MM.1S (cell line): ENCODE data around the gene HMGN3.

Source experiments
- DNase-seq: peaks from one replicate; pipeline ENCODE4 v3.0.0-alpha.2; 2015
- H2AFZ ChIP-seq: fragments of 300-600 bp; sonication (generic); 2 replicates; pipeline ENCODE4 v1.6.0; 2016; ENCODE audit warnings: antibody characterized with exemption, low read length
- H3F3A ChIP-seq: fragments of 300-600 bp; sonication (generic); 2 replicates; pipeline ENCODE4 v1.6.1; 2016; ENCODE audit warnings: mild to moderate bottlenecking, antibody characterized with exemption, low read length, moderate library complexity, mixed read lengths; ENCODE audit not compliant: insufficient read depth
- H3K27ac ChIP-seq: fragments of 300-600 bp; sonication (generic); 2 replicates; pipeline ENCODE4 v1.5.1; 2016; ENCODE audit warnings: mild to moderate bottlenecking, low read length
- H3K27me3 ChIP-seq: fragments of 300-600 bp; sonication (generic); replicated peaks from 2 replicates; pipeline ENCODE4 v1.6.0; 2016; ENCODE audit warnings: low read length; ENCODE audit not compliant: insufficient read depth
- H3K36me3 ChIP-seq: fragments of 300-600 bp; sonication (generic); replicated peaks from 2 replicates; pipeline ENCODE4 v1.6.1; 2016; ENCODE audit warnings: mild to moderate bottlenecking, low read length, mixed read lengths; ENCODE audit not compliant: insufficient read depth
- H3K4me1 ChIP-seq: fragments of 300-600 bp; sonication (generic); 2 replicates; pipeline ENCODE4 v1.6.1; 2016; ENCODE audit warnings: low read length, mixed read lengths
- H3K4me2 ChIP-seq: fragments of 300-600 bp; sonication (generic); 2 replicates; pipeline ENCODE4 v1.6.0; 2016; ENCODE audit warnings: low read depth, low read length
- H3K4me3 ChIP-seq: fragments of 300-600 bp; sonication (generic); 2 replicates; pipeline ENCODE4 v1.5.1; 2016; ENCODE audit warnings: low read length, mixed read lengths
- H3K79me2 ChIP-seq: fragments of 300-600 bp; sonication (generic); 2 replicates; pipeline ENCODE4 v1.6.1; 2016; ENCODE audit warnings: mixed run types, low read length, mixed read lengths
- H3K9ac ChIP-seq: fragments of 300-600 bp; sonication (generic); 2 replicates; pipeline ENCODE4 v1.6.1; 2016; ENCODE audit warnings: low read length, mixed read lengths
- H3K9me2 ChIP-seq: fragments of 300-600 bp; sonication (generic); replicated peaks from 2 replicates; pipeline ENCODE4 v1.6.1; 2016; ENCODE audit warnings: mild to moderate bottlenecking, low read length, mixed read lengths; ENCODE audit not compliant: insufficient read depth
- H3K9me3 ChIP-seq: fragments of 300-600 bp; sonication (generic); replicated peaks from 2 replicates; pipeline ENCODE4 v1.6.1; 2016; ENCODE audit warnings: mild to moderate bottlenecking, low read length, mixed read lengths; ENCODE audit not compliant: insufficient read depth
- H4K20me1 ChIP-seq: fragments of 300-600 bp; sonication (generic); 2 replicates; pipeline ENCODE4 v1.6.1; 2016; ENCODE audit warnings: mild to moderate bottlenecking, low read length, moderate library complexity, mixed read lengths; ENCODE audit not compliant: insufficient read depth
- CTCF ChIP-seq: fragments of 300-600 bp; sonication (generic); IDR thresholded peaks from 2 replicates; pipeline ENCODE4 v1.5.1; 2016; ENCODE audit warnings: antibody characterized with exemption, low read length, mixed read lengths
- EZH2 ChIP-seq: fragments of 300-600 bp; sonication (generic); optimal IDR thresholded peaks from 2 replicates; pipeline ENCODE3; 2017; ENCODE audit warnings: low read depth, mild to moderate bottlenecking, antibody characterized with exemption, low read length, mixed read lengths
- EZH2phosphoT487 ChIP-seq: fragments of 300-600 bp; sonication (generic); IDR thresholded peaks from 2 replicates; pipeline ENCODE4 v1.6.1; 2018; ENCODE audit warnings: antibody characterized with exemption, low read length

HMGN3 gene

GRCh38 chr6:79208816-79209215, 25.7 kb downstream of the HMGN3 start:
- Histone ChIP-seq H3K27ac (no peak overlapping the region), H3K79me2 (peaks cover 6% of the 10 kb centered on the region; the same call in 1 of the 2 replicates), H3K4me2 (no peak overlapping the region), H3K27me3 (no peaks in the 10 kb centered on the region), H3K9me3 (no peaks in the 10 kb centered on the region), H3K9me2 (no peaks in the 10 kb centered on the region), H4K20me1 (no peaks in the 10 kb centered on the region), H3F3A (no peaks in the 10 kb centered on the region), H3K4me3 (no peak overlapping the region), H3K9ac (no peak overlapping the region), H3K36me3 (no peaks in the 10 kb centered on the region), H3K4me1 (no peaks in the 10 kb centered on the region), H2AFZ (no peak overlapping the region)
- no peak for DNase-seq
- TF ChIP-seq CTCF (no peak), EZH2 (no peak), EZH2phosphoT487 (no peak)

DNA sequence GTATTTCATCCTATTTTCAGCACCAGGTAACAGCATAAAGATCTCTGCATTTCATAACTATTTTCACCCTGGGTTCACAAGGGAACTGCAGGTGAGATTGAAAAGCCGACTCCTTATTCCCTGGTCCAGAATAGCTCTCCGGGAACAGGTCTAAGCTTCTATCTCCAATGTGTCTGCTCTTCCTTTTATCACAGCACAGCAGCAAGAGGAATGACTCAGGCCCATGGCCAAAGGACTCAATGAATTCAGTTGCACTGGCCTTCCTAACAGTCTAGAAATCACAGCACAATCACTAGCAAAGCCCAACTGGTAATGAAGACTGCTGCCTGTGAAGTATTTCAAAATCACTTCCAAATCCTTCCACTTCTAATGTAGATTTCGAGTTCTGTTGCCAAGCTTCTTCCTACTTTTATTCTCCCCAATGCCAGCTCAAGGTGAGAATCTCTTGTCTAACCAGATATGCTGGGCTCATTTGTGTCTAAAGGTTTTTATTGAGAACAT, 30.7 kb downstream of the HMGN3 start:
- Histone ChIP-seq H3K36me3 (no peaks in the 10 kb centered on the region), H3K4me3 (no peak overlapping the region), H3F3A (no peaks in the 10 kb centered on the region), H3K79me2 (no peaks in the 10 kb centered on the region), H3K4me1 (no peaks in the 10 kb centered on the region), H2AFZ (no peak overlapping the region), H3K9me3 (no peaks in the 10 kb centered on the region), H3K9me2 (no peaks in the 10 kb centered on the region), H3K27me3 (no peaks in the 10 kb centered on the region), H3K27ac (no peak overlapping the region), H3K9ac (no peak overlapping the region), H4K20me1 (no peaks in the 10 kb centered on the region), H3K4me2 (no peak overlapping the region)
- no peak for DNase-seq
- TF ChIP-seq EZH2 = no peak
- TF ChIP-seq EZH2phosphoT487 = no peak
- no peak for TF ChIP-seq CTCF

DNA sequence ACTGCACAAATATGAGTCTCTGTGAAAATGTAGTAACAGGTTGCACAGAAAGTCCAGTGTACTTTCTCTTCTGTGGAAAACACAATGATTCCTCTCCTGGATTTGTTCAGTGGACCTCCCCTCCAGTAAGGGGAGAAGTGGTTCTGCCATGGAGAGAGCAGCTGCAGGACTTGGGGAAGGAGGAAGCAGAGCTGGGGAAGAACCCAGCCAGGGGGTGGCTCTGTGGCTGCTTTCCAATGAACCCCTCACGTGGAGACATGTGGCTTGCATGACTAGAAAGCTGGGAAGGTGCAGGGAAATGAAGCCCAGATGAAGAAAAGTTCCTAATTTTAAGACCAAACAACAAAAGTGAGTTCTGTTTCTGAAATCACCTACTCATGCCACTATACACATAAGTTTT, 31.9 kb downstream of the HMGN3 start:
- no peak overlapping the region for H3K4me3 ChIP-seq
- TF ChIP-seq EZH2 (no peak), EZH2phosphoT487 (no peak), CTCF (no peak)
- H3K4me2 ChIP-seq = no peak overlapping the region
- no peak overlapping the region for H3K9ac ChIP-seq
- no peaks in the 10 kb centered on the region for H3F3A ChIP-seq
- no peaks in the 10 kb centered on the region for H3K27me3 ChIP-seq
- no peaks in the 10 kb centered on the region for H4K20me1 ChIP-seq
- no peak for DNase-seq
- H3K9me3 ChIP-seq = no peaks in the 10 kb centered on the region
- H3K79me2 ChIP-seq = no peaks in the 10 kb centered on the region
- H3K36me3 ChIP-seq = no peaks in the 10 kb centered on the region
- no peak overlapping the region for H2AFZ ChIP-seq
- H3K27ac ChIP-seq = no peak overlapping the region
- H3K9me2 ChIP-seq = no peaks in the 10 kb centered on the region
- H3K4me1 ChIP-seq = no peaks in the 10 kb centered on the region
